HUDEP-2 (cell line): ENCODE results near the gene S100PBP.
A peak's percentile ranks its signal among the peaks of the same experiment; 100 is the strongest.
"Not testable (repeated sequence)": the region's sequence is repeated elsewhere in the genome, so short reads cannot be mapped to it uniquely, and the experiment has no call there.

Experiments used
- DNase-seq, 76 experiments: peaks; one replicate each; lab custom pipeline; 2025; ENCODE audit not compliant: unreplicated experiment in 76 of 76; lab: John Stamatoyannopoulos, UW

Gene S100PBP

GRCh38 chr1:32897082-32898049, 79.9 kb downstream of the S100PBP start:
- DNase-seq = no peak

GRCh38 chr1:32898056-32898455, 80.6 kb downstream of the S100PBP start:
- no peak for DNase-seq

GRCh38 chr1:32898958-32899357, 81.5 kb downstream of the S100PBP start:
- no peak for DNase-seq

GRCh38 chr1:32899586-32900296, 82.3 kb downstream of the S100PBP start:
- no peak for DNase-seq

GRCh38 chr1:32900371-32900955, 83.0 kb downstream of the S100PBP start:
- no peak for DNase-seq

- DNase-seq = peak in 1 of 76 experiments; percentile 33
Measured at GRCh38 chr1:32900956-32901822, 83.7 kb downstream of the S100PBP start, which contains the start of gene TMEM54. Gene TMEM54, minus strand, starts transcription at chr1:32901389. Its CDS starts 151 bp downstream, at chr1:32901238.

- DNase-seq = no peak
Measured at GRCh38 chr1:32901823-32902534, 84.5 kb downstream of the S100PBP start.

GRCh38 chr1:32902535-32902920, 85.1 kb downstream of the S100PBP start:
- DNase-seq = no peak

GRCh38 chr1:32903991-32904785, 86.7 kb downstream of the S100PBP start:
- DNase-seq = no peak

- DNase-seq = no peak
Measured at GRCh38 chr1:32904797-32905196, 87.3 kb downstream of the S100PBP start.

GRCh38 chr1:32905588-32905987, 88.1 kb downstream of the S100PBP start:
- not testable (repeated sequence) for DNase-seq

GRCh38 chr1:32906654-32907053, 89.2 kb downstream of the S100PBP start:
- no peak for DNase-seq

GRCh38 chr1:32907435-32907834, 90.0 kb downstream of the S100PBP start:
- DNase-seq = no peak
